HepG2 (cell line): ENCODE results near the gene LLGL2. TPM values are rescaled to one million over a fixed set of nuclear protein-coding genes. Genes with fewer than 3 reads are reported as not detected.

ENCODE experiments used
- ARNTL ChIP-seq: sonication (generic); formaldehyde crosslinking; IDR thresholded peaks from 2 replicates; pipeline ENCODE4 v1.4.0; 2020; ENCODE audit warnings: mild to moderate bottlenecking, missing genetic modification reagents
- BRD4 ChIP-seq: sonication (generic); formaldehyde crosslinking; IDR thresholded peaks from 2 replicates; pipeline ENCODE4 v1.4.0; 2020; ENCODE audit warnings: missing genetic modification reagents
- KDM5A ChIP-seq: fragments of 200-600 bp; sonication (generic); IDR thresholded peaks from 2 replicates; pipeline ENCODE4 v1.7.0; 2018; ENCODE audit warnings: antibody characterized with exemption, mild to moderate bottlenecking, low read length, borderline replicate concordance
- KLF13 ChIP-seq: sonication (generic); formaldehyde crosslinking; IDR thresholded peaks from 2 replicates; pipeline ENCODE4 v1.4.0; 2020; ENCODE audit warnings: mild to moderate bottlenecking, missing genetic modification reagents
- MTA3 ChIP-seq: sonication (generic); formaldehyde crosslinking; IDR thresholded peaks from 2 replicates; pipeline ENCODE4 v1.4.0; 2020; ENCODE audit warnings: missing genetic modification reagents
- NBN ChIP-seq: fragments of 450-650 bp; conservative IDR thresholded peaks from 2 replicates; pipeline ENCODE4 v1.6.1; 2017
- NCOA1 ChIP-seq: sonication (generic); formaldehyde crosslinking; IDR thresholded peaks from 2 replicates; pipeline ENCODE4 v1.9.0; 2021; ENCODE audit warnings: missing genetic modification reagents
- NFKBIZ ChIP-seq: IDR thresholded peaks from 2 replicates; pipeline ENCODE4 v1.6.1; 2018; ENCODE audit warnings: missing genetic modification reagents, missing compliant biosample characterization
- NR2C2 ChIP-seq: sonication (generic); formaldehyde crosslinking; IDR thresholded peaks from 2 replicates; pipeline ENCODE4 v1.4.0; 2020; ENCODE audit warnings: missing genetic modification reagents, mild to moderate bottlenecking, moderate library complexity, borderline replicate concordance
- PBX2 ChIP-seq: IDR thresholded peaks from 2 replicates; pipeline ENCODE4 v1.6.1; 2016; ENCODE audit warnings: control low read depth
- PHF20 ChIP-seq: sonication (generic); formaldehyde crosslinking; IDR thresholded peaks from 2 replicates; pipeline ENCODE4 v1.5.0; 2020; ENCODE audit warnings: mild to moderate bottlenecking, missing genetic modification reagents
- TBX2 ChIP-seq: sonication (generic); formaldehyde crosslinking; IDR thresholded peaks from 2 replicates; pipeline ENCODE4 v1.5.0; 2020; ENCODE audit warnings: missing genetic modification reagents, mild to moderate bottlenecking, borderline replicate concordance
- TCF7 ChIP-seq: sonication (generic); IDR thresholded peaks from 2 replicates; pipeline ENCODE4 v1.6.1; 2016; ENCODE audit warnings: antibody characterized with exemption, low read depth
- TEF ChIP-seq: sonication (generic); formaldehyde crosslinking; IDR thresholded peaks from 2 replicates; pipeline ENCODE4 v1.5.0; 2020; ENCODE audit warnings: missing genetic modification reagents
- YY1 ChIP-seq: IDR thresholded peaks from 2 replicates; pipeline ENCODE4 v1.6.1; 2011; ENCODE audit warnings: low read length, low read depth, moderate library complexity, mild to moderate bottlenecking; ENCODE audit not compliant: insufficient read depth, insufficient replicate concordance
- ZBTB42 ChIP-seq: sonication (generic); formaldehyde crosslinking; IDR thresholded peaks from 2 replicates; pipeline ENCODE4 v1.5.0; 2020; ENCODE audit warnings: mild to moderate bottlenecking, missing genetic modification reagents
- ZMAT5 ChIP-seq: sonication (generic); formaldehyde crosslinking; IDR thresholded peaks from 2 replicates; pipeline ENCODE4 v1.5.0; 2020; ENCODE audit warnings: mild to moderate bottlenecking, low read depth, missing genetic modification reagents, borderline replicate concordance
- ZNF17 ChIP-seq: sonication (generic); formaldehyde crosslinking; IDR thresholded peaks from 2 replicates; pipeline ENCODE4 v1.5.0; 2020; ENCODE audit warnings: mild to moderate bottlenecking, missing genetic modification reagents
- ZNF205 ChIP-seq: IDR thresholded peaks from 2 replicates; pipeline ENCODE4 v1.6.1; 2018; ENCODE audit warnings: missing biosample characterization, missing genetic modification reagents
- ZNF382 ChIP-seq: sonication (generic); formaldehyde crosslinking; IDR thresholded peaks from 2 replicates; pipeline ENCODE4 v1.5.0; 2020; ENCODE audit warnings: missing genetic modification reagents, mild to moderate bottlenecking, borderline replicate concordance
- ZSCAN29 ChIP-seq: sonication (generic); formaldehyde crosslinking; conservative IDR thresholded peaks from 2 replicates; pipeline ENCODE4 v1.4.0; 2020; ENCODE audit warnings: mild to moderate bottlenecking, missing genetic modification reagents
- ZSCAN31 ChIP-seq: sonication (generic); formaldehyde crosslinking; IDR thresholded peaks from 2 replicates; pipeline ENCODE4 v1.5.0; 2020; ENCODE audit warnings: low read depth, mild to moderate bottlenecking, missing genetic modification reagents
- polyA plus RNA-seq, 8 experiments: library from polyadenylated mRNA; depleted of rRNA in 3 of 8; stranded (reverse) in 7 of 8; unstranded in 1 of 8; fragments of >200 nt; fragmentation: Illumina TruSeq in 4 of 8; extraction: Trizol in 4 of 8; gene quantifications; 2 replicates each; pipeline versions ENCODE4 v1.2.1 to v1.2.3, GENCODE V29; 2011 to 2016; ENCODE audit warnings: low read depth in 4 of 8, missing spikeins in 1 of 8, mixed read lengths in 1 of 8; ENCODE audit not compliant: insufficient read depth in 1 of 8
- total RNA-seq, 5 experiments: library from RNA; depleted of rRNA; stranded (reverse); fragments of >200 nt; fragmentation: Illumina TruSeq; extraction: Trizol; gene quantifications; 2 replicates each; pipeline ENCODE4 v1.2.3, GENCODE V29; 2016; ENCODE audit warnings: low read depth in 1 of 5
- TF ChIP-seq, protein P1 (sequence below): sonication (generic); formaldehyde crosslinking; IDR thresholded peaks from 2 replicates; pipeline ENCODE4 v1.8.1; 2022; ENCODE audit warnings: low read depth, mild to moderate bottlenecking, missing genetic modification reagents
- TF ChIP-seq, protein P2 (sequence below): fragments of 450-650 bp; IDR thresholded peaks from 2 replicates; pipeline ENCODE4 v1.6.1; 2016

The LLGL2 gene
- total and polyA plus RNA-seq, 2 of the 13 experiments (the other 11 are each of a cell fraction or from before 2014, with no cell fraction given), result 83.0 to 86.7 TPM

- TF ChIP-seq, protein P1, sequence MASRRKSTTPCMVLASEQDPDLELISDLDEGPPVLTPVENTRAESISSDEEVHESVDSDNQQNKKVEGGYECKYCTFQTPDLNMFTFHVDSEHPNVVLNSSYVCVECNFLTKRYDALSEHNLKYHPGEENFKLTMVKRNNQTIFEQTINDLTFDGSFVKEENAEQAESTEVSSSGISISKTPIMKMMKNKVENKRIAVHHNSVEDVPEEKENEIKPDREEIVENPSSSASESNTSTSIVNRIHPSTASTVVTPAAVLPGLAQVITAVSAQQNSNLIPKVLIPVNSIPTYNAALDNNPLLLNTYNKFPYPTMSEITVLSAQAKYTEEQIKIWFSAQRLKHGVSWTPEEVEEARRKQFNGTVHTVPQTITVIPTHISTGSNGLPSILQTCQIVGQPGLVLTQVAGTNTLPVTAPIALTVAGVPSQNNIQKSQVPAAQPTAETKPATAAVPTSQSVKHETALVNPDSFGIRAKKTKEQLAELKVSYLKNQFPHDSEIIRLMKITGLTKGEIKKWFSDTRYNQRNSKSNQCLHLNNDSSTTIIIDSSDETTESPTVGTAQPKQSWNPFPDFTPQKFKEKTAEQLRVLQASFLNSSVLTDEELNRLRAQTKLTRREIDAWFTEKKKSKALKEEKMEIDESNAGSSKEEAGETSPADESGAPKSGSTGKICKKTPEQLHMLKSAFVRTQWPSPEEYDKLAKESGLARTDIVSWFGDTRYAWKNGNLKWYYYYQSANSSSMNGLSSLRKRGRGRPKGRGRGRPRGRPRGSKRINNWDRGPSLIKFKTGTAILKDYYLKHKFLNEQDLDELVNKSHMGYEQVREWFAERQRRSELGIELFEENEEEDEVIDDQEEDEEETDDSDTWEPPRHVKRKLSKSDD (CRISPR knock-in tag), result no peak; the same call in 1 of the 2 replicates
- TF ChIP-seq ZSCAN29 (CRISPR knock-in tag) (peak; percentile 67; the same call in 1 of the 2 replicates), ZSCAN31 (CRISPR knock-in tag) (no peak; the same call in 1 of the 2 replicates), ZNF382 (CRISPR knock-in tag) (no peak), KLF13 (CRISPR knock-in tag) (no peak), PBX2 (CRISPR knock-in tag) (0 out of 2 replicates have a peak, but pooled peaks have one; percentile 30), ZNF17 (no peak), KDM5A (peak; percentile 82), ZBTB42 (CRISPR knock-in tag) (peak; percentile 75; the same call in 1 of the 2 replicates), BRD4 (CRISPR knock-in tag) (no peak), NCOA1 (CRISPR knock-in tag) (no peak), NR2C2 (CRISPR knock-in tag) (no peak; the same call in 1 of the 2 replicates), NFKBIZ (CRISPR knock-in tag) (peak; percentile 76), TBX2 (no peak; the same call in 1 of the 2 replicates), MTA3 (CRISPR knock-in tag) (no peak), TEF (CRISPR knock-in tag) (no peak), NBN (no peak), ZNF205 (CRISPR knock-in tag) (no peak), ARNTL (CRISPR knock-in tag) (peak; percentile 62; the same call in 1 of the 2 replicates), ZMAT5 (CRISPR knock-in tag) (no peak), TCF7 (no peak), YY1 (peak; percentile 76), PHF20 (peak; percentile 14; the same call in 1 of the 2 replicates)
- TF ChIP-seq, protein P2, sequence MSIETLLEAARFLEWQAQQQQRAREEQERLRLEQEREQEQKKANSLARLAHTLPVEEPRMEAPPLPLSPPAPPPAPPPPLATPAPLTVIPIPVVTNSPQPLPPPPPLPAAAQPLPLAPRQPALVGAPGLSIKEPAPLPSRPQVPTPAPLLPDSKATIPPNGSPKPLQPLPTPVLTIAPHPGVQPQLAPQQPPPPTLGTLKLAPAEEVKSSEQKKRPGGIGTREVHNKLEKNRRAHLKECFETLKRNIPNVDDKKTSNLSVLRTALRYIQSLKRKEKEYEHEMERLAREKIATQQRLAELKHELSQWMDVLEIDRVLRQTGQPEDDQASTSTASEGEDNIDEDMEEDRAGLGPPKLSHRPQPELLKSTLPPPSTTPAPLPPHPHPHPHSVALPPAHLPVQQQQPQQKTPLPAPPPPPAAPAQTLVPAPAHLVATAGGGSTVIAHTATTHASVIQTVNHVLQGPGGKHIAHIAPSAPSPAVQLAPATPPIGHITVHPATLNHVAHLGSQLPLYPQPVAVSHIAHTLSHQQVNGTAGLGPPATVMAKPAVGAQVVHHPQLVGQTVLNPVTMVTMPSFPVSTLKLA, result no peak
These were observed at the start of gene LLGL2 (continued) for GRCh38 chr17:75524970-75525805.
